Ascending aorta (tissue), 2 donors: ENCODE data around the gene CYREN. TPM values are rescaled to one million over a fixed set of nuclear protein-coding genes. Genes with fewer than 3 reads are reported as not detected.

Experiments
- DNase-seq, 2 donors: peaks; one replicate each; pipeline ENCODE4 v3.0.0-alpha.2; 2019; ENCODE audit warnings: low spot score in 2 of 2
- H3K27ac ChIP-seq, 2 donors: fragments of 200-600 bp; sonication (generic); one replicate each; pipeline ENCODE4 v1.5.1; 2016 to 2017; ENCODE audit warnings: mild to moderate bottlenecking in 1 of 2
- H3K27me3 ChIP-seq: fragments of 200-600 bp; sonication (generic); one replicate; pipeline ENCODE4 v1.5.1; 2017
- H3K36me3 ChIP-seq, 2 donors: fragments of 200-600 bp; sonication (generic); one replicate each; pipeline ENCODE4 v1.5.1; 2016
- H3K4me1 ChIP-seq, 2 donors: fragments of 200-600 bp; sonication (generic); one replicate each; pipeline ENCODE4 v1.5.1; 2016 to 2017; ENCODE audit warnings: mild to moderate bottlenecking in 1 of 2
- H3K4me3 ChIP-seq, 2 donors: fragments of 200-600 bp; sonication (generic); one replicate each; pipeline ENCODE4 v1.5.1; 2016 to 2017; ENCODE audit warnings: mild to moderate bottlenecking in 1 of 2
- H3K9me3 ChIP-seq, 2 donors: fragments of 200-600 bp; sonication (generic); one replicate each; pipeline ENCODE4 v1.5.1; 2016
- intact Hi-C: fragments of 100-400 bp; cut with DNase I; formaldehyde crosslinking; loops from one replicate; pipeline ENCODE4 v1.15.1; 2023
- total RNA-seq: library from RNA; depleted of rRNA; stranded (reverse); fragments of >200 nt; gene quantifications from one replicate; pipeline ENCODE4 v1.1.0, GENCODE V29; 2016
- TF ChIP-seq, protein P1 (sequence below), 3 experiments: fragments of 200-600 bp in 2 of 3; fragments of 450-650 bp in 1 of 3; sonication (generic) in 2 of 3; IDR thresholded peaks; one replicate each; pipeline ENCODE4 v1.5.1; 2016 to 2019; ENCODE audit warnings: antibody characterized with exemption in 3 of 3, mild to moderate bottlenecking in 1 of 3, moderate library complexity in 1 of 3

The CYREN gene
- total RNA-seq, 1 donor from 2014 or later = 21.6 TPM

DNA sequence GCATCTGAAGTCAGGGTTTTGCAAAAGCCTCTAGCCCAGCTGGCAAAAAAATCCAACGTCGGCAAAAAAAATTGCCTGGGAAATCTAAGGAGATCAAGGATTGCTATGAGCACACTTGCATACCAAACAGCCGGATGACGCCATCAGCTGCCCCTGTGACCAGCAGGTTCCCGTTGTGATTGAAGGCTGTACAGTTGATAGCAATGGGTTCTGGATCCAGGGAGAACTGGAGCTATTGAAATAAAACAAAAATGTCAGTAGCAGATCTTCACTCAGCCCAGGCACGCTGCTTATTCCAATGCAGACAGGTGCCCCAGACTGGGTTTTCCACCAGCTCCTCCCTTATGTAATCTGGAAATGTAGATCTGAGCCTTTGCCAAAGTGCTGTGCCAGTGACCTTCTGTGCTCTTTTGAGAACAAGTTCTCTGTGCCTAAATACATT lies 18.7 kb upstream of the CYREN start:
- Histone ChIP-seq H3K27me3 (no peaks in the 10 kb centered on the region), H3K4me1 (no peaks in the 10 kb centered on the region), H3K36me3 (peaks cover 68 to 98% of the 10 kb centered on the region in 2 donors), H3K27ac (no peak overlapping the region), H3K4me3 (no peak overlapping the region), H3K9me3 (no peaks in the 10 kb centered on the region)
- intact Hi-C loops = no loop called here
- DNase-seq = no peak
- TF ChIP-seq, protein P1, sequence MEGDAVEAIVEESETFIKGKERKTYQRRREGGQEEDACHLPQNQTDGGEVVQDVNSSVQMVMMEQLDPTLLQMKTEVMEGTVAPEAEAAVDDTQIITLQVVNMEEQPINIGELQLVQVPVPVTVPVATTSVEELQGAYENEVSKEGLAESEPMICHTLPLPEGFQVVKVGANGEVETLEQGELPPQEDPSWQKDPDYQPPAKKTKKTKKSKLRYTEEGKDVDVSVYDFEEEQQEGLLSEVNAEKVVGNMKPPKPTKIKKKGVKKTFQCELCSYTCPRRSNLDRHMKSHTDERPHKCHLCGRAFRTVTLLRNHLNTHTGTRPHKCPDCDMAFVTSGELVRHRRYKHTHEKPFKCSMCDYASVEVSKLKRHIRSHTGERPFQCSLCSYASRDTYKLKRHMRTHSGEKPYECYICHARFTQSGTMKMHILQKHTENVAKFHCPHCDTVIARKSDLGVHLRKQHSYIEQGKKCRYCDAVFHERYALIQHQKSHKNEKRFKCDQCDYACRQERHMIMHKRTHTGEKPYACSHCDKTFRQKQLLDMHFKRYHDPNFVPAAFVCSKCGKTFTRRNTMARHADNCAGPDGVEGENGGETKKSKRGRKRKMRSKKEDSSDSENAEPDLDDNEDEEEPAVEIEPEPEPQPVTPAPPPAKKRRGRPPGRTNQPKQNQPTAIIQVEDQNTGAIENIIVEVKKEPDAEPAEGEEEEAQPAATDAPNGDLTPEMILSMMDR (IDR thresholded peaks at IDR 0.05) = no peak

GRCh38 chr7:135188298-135188984 lies 17.9 kb upstream of the CYREN start:
- no peak for DNase-seq
- TF ChIP-seq, protein P1 (IDR thresholded peaks at IDR 0.05) = no peak
- no peaks in the 10 kb centered on the region for H3K27me3 ChIP-seq
- H3K9me3 ChIP-seq = no peaks in the 10 kb centered on the region
- H3K4me3 ChIP-seq = no peak overlapping the region
- H3K27ac ChIP-seq = no peak overlapping the region
- H3K4me1 ChIP-seq = no peaks in the 10 kb centered on the region
- intact Hi-C loops = no loop called here
- peaks cover 66 to 98% of the 10 kb centered on the region in 2 donors for H3K36me3 ChIP-seq

GRCh38 chr7:135186841-135187253 lies 16.3 kb upstream of the CYREN start:
- H3K36me3 ChIP-seq = peaks cover 61 to 98% of the 10 kb centered on the region in 2 donors
- no peak overlapping the region for H3K27ac ChIP-seq
- peak in 1 of 2 donors; percentile 60 for DNase-seq
- intact Hi-C loops = no loop called here
- TF ChIP-seq, protein P1 (IDR thresholded peaks at IDR 0.05) = no peak
- peaks cover 5 to 9% of the 10 kb centered on the region in 2 donors for H3K9me3 ChIP-seq
- H3K4me1 ChIP-seq = no peaks in the 10 kb centered on the region
- no peak overlapping the region for H3K4me3 ChIP-seq
- no peaks in the 10 kb centered on the region for H3K27me3 ChIP-seq

DNA sequence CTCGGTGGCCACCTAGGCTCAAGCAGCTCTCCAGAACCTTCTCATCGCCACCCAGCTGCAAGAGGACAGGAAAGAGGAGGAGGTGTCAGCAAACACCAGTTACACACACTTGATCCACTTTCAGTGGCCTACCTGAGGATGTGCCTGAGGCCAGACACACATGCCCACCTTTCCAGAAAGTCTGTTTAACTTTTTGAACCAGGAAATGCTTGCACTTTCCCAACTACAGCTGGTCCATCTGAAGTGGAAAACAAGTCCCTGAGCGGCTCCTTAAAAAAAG lies 15.7 kb upstream of the CYREN start:
- H3K36me3 ChIP-seq = peaks cover 62 to 98% of the 10 kb centered on the region in 2 donors

DNA sequence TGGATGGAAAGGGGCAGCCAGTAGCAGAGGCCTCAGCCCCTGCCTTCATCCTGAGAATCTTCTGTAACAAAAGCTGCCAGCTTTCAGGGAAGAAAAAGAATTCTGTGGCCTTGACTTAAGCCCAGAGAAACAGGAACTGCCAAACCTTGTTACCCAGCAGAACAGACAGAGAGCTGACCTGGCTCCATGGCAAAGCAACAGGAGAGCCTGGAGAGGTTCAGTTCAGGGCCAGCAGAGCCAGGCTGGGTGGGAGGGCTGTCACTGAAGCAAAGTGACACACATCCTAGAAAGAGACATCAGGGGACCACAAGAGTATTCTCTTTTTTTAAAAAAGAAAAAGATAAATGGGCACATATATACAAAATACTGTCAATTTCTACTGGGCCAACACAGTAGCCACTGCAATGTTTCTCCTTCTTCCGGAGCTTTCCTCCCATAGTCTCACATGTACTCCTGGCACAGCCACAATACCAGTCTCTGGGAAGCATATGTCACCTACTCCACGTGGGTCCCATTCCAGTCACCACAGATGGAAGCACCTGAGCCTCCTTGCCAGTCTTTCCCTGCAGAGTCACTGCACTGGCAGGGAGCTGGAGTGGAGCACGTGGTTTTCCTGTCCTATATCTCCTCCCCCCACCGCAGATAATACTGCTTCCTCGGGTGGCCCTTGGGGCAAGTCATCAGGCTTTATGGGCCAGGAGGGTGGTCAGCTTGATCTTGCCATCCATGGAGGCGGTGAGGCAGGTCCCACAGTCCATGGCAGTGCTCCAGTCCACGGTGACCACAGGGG lies 15.2 kb upstream of the CYREN start:
- no peaks in the 10 kb centered on the region for H3K27me3 ChIP-seq
- intact Hi-C loops = no loop called here
- TF ChIP-seq, protein P1 (IDR thresholded peaks at IDR 0.05) = no peak
- DNase-seq = peak in 1 of 2 donors; percentile 54
- H3K36me3 ChIP-seq = peaks cover 62 to 97% of the 10 kb centered on the region in 2 donors
- no peak overlapping the region for H3K27ac ChIP-seq
- peaks cover 10 to 21% of the 10 kb centered on the region in 2 donors for H3K9me3 ChIP-seq
- H3K4me3 ChIP-seq = no peak overlapping the region
- no peaks in the 10 kb centered on the region for H3K4me1 ChIP-seq

More for the DNA sequence above, 15.7 kb upstream of the CYREN start:
- TF ChIP-seq, protein P1 (IDR thresholded peaks at IDR 0.05) = no peak
- H3K27me3 ChIP-seq = no peaks in the 10 kb centered on the region
- no peaks in the 10 kb centered on the region for H3K4me1 ChIP-seq
- H3K9me3 ChIP-seq = peaks cover 6 to 16% of the 10 kb centered on the region in 2 donors
- intact Hi-C loops = no loop called here
- H3K27ac ChIP-seq = no peak overlapping the region
- no peak overlapping the region for H3K4me3 ChIP-seq
- DNase-seq = no peak
